ENCODE results near the gene CHL1. TPM values are rescaled to one million over a fixed set of nuclear protein-coding genes. Genes with fewer than 3 reads are reported as not detected.
A peak's percentile ranks its signal among the peaks of the same experiment; 100 is the strongest.
"Not testable (repeated sequence)": the region's sequence is repeated elsewhere in the genome, so short reads cannot be mapped to it uniquely, and the experiment has no call there.

The CHL1 gene
- total RNA-seq, 1 donor from 2014 or later = 0.34 TPM

DNA sequence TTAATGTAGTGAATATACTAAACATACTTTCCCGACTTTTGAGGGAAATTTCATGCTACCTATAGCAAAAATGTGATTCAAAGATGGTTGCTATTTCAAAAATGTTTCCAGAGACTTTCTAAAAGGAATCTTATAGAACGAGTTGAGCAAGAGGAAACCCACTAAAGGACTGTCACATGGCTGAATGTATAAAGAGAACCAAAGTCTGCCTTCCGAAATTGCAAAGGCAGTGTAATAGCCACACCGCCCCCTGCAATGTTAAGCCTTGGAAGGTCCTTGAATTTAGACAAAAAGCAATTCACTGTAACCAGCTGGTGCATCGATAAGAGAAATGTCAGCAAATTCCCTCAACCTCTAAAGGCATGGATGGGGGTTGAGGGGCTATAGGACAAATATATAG is 142.8 kb downstream of the CHL1 start:
- DNase-seq = no peak

DNA sequence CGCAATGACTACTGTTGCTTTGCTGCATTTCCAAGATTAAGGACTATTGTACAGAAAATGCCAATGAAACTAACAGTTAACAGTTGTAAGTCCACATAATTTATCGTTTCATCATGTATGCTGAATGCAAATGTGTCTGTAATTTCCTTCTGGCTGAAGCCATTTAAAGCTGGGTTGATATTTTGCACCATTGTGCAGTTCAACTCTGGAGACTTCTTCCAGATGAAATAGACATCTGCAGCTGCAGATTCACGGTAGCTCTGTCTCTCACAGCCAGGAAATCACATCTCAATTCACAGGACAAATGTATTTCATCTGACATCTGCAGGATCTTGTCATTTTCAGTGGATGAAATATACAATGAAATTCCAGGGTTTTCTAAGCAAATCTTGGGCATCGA is 145.4 kb downstream of the CHL1 start:
- DNase-seq = no peak

GRCh38 chr3:346186-346585 is 149.6 kb downstream of the CHL1 start:
- DNase-seq = no peak

DNA sequence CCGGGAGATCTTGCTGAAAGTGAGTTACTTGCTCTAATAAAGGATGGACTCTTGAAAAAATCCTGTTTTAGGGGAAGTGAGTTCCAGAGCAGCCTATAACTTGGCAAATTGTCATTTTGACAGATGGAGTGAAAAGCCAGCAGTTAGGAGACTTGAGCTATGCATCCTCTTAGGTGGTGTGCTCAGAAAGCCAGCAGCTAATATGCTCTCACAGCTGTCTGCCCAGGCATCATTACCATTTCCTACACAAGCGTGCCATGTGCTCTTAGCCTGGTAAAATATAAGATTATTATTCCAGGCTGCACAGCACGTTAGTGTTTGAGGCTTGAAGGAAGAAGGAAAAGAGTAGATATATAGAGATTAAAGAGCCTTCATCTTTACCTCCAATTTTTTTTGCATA is 151.0 kb downstream of the CHL1 start:
- DNase-seq = no peak

GRCh38 chr3:350871-351371 is 154.4 kb downstream of the CHL1 start:
- DNase-seq = no peak

DNA sequence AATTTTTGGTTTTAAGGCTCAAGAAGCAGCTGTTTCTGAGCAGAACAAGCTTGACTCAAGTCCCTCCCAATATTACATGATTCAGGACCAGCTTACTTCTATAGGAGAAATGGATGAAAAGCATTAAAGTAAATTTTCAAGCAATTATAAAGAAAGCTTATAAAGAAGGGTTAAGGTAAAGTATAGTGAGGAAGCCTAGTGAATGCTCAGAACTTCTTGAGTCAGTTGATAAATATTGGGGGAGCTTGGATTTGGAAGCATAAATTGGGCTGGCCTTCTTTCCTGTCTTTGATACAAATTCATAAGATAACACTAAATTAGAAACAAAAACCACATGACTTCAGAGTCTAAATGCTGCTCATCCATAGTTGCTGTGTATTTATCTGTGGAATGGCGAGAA is 156.0 kb downstream of the CHL1 start:
- DNase-seq = no peak

DNA sequence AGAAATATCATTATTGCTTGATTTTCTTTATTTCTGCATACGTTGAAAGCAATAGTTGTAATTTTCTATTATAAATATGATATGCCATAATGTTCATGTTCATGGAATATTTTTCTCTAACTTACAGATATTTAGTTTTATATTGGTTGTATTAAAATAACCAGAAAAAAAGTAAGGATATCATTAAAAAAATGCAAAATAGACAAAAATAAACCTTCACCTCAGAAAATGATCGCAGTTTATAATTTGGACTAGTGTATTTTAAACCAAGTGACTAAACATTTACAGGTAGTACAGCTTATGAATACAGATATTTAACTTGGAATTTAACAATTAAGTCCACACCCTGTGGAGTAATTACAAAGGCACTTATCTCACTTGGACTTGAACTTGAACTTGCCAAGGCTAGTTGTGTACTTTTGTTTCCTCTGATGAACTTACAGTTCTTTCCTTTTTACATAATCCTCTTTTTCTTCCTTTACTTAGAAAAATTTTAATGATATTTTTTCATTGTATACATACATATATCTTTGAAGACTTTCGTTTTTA is 156.7 kb downstream of the CHL1 start:
- no peak for DNase-seq

DNA sequence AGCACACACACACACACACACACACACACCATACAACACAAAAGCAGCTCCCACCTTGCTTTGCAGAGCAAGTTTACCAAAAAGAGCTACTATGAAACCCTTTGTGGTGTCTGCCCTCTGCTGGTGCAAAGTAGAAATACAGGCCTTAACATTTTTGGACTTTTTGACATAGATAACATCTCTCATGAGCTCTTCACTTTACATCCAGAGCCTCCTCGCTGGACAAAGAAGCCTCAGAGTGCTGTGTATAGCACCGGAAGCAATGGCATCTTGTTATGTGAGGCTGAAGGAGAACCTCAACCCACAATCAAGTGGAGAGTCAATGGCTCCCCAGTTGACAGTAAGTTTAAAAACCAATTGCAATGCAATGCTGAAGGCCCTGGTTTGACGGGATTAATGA is 157.9 kb downstream of the CHL1 start:
- DNase-seq = peak; percentile 52

- DNase-seq = no peak
Observed at GRCh38 chr3:355622-356021, 159.1 kb downstream of the CHL1 start.

- DNase-seq = no peak
Observed at GRCh38 chr3:356952-357351, 160.4 kb downstream of the CHL1 start.

- no peak for DNase-seq
Observed at GRCh38 chr3:359672-360071, 163.1 kb downstream of the CHL1 start.

GRCh38 chr3:362681-363338 is 166.2 kb downstream of the CHL1 start:
- DNase-seq = no peak

- no peak for DNase-seq
Observed at GRCh38 chr3:364287-364686, 167.7 kb downstream of the CHL1 start.

DNA sequence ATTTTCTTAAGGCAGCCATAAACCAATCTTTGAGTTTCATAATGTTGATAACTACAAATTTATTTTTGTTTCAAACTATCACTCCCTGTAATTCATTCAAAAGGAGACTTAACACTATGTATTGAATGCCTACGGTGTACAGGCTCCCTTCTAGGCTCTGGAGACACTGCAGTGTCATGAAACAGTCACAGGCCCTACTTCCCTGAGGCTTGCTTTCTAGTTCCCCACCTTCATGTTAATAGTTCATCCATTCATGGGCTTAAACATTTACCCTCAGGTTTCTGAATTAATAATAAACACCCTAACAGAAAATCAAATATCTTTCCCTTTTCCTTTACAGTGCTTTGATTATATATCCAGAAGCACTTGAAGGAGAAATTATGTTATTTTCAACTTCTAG is 168.7 kb downstream of the CHL1 start:
- DNase-seq = no peak

DNA sequence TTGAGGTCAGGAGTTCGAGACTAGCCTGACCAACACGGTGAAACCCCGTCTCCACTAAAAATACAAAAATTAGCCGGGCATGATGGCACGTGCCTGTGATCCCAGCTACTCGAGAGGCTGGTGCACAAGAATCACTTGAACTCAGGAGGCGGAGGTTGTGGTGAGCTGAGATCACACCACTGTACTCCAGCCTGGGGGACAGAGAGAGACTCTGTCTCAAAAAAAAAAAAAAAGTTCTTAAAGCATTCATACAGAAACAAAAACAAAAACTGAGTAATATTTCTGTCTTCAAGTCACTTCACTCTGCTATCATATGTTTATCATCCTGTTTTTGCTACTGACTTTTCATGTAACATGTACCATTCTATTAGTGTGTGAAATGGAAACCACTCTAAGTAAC is 169.7 kb downstream of the CHL1 start:
- not testable (repeated sequence) for DNase-seq

GRCh38 chr3:373193-373779 is 176.7 kb downstream of the CHL1 start:
- DNase-seq = no peak

DNA sequence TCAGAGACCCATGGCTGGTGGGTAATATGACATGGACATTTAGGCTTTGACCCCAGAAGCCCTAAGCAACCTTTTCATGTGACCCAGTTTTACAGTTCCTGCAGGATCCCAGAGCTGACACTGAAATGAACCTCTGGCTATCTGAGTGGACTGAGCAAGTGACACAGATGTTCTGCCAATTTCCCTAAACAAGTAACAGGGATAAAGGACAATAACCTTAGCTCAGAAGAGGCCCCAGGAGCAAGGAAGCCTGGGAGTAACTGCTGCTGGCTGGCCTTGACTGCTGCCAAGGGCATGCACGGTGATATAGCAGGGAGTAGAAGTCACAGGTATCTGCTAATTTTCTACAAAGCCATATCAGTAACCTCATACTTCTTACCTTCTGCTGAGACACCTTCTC is 177.9 kb downstream of the CHL1 start:
- DNase-seq = no peak

GRCh38 chr3:377158-377561 is 180.6 kb downstream of the CHL1 start:
- DNase-seq = peak; percentile 13

DNA sequence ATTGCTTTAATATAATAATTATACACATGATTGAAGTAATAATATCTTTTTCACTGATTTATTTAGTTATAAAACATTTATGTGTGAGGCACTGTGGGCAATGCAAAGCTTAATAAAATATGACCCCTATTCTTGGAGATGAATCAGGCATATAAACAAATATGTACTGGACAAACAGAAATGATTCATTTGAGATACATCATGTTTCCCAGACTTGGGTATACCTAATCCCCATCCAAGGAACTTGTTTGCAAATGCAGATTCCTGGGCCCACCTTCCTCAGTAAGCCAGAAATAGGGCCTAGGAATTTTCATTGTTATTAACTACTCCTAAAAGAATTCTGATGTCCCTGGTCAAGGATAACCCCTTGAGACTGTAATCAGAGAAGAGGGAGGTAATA is 184.2 kb downstream of the CHL1 start:
- no peak for DNase-seq

DNA sequence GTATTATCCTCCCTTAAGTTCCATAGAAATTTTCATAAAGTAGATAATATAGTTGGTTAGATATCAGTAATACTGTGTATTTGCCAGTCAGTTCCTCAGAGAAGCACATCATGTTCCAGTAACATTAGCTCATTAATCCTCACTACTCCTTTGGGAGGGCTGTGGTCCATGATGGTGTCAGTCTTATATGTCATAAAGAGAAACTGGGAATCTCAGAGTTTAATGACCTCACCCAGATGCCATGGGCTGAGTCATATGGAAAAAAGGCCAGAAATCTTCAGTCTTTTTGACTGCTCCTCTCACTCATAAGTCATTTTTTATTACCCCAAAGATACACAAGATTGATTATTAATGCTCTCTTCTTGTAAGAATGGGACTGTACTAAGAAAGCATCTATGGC is 188.6 kb downstream of the CHL1 start:
- no peak for DNase-seq

- no peak for DNase-seq
Observed at GRCh38 chr3:394775-395174, 198.2 kb downstream of the CHL1 start.

- DNase-seq = no peak
Observed at GRCh38 chr3:396293-396692, 199.7 kb downstream of the CHL1 start.

- no peak for DNase-seq
Observed at GRCh38 chr3:399647-400046, 203.1 kb downstream of the CHL1 start.

DNA sequence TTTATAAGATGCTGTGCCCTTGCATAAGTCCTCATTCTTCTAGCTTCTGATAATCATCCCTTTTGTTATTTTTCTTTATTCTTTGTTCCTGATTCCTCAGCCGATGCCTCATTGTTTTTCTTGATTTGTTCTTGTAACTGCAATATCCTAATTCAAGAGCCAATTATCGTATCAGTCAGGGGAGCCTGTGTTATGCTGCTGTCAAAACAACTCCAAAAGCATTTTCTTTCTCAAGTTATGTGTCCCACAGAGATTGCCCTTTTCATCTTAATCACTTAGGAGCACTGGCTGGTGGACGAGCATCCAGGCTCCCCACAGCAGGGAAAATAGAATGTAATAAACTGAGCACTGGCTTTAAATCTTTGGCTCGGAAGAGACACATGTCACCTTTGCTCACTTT is 207.3 kb downstream of the CHL1 start:
- no peak for DNase-seq

DNA sequence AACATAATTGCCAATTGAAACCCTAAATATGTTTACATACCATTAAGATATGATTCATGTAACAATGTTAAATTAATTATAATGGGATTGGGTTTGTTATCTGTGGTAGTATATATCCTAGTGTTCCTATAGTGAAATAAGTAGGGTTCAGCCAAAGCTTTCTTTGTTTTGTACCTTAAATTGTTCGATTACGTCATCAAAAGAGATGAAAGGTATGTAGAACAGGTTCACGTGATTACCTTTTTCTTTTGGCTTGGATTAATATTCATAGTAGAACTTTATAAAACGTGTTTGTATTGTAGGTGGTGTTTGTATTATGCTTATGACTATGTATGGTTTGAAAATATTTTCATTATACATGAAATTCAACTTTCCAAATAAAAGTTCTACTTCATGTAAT is 212.4 kb downstream of the CHL1 start:
- no peak for DNase-seq

Data from dermis blood vessel endothelial cell (primary cell).